Smooth muscle cell of the brain vasculature (primary cell): ENCODE data around the gene IL6.
"Not testable (repeated sequence)": the region's sequence is repeated elsewhere in the genome, so short reads cannot be mapped to it uniquely, and the experiment has no call there.

ENCODE experiments used
- DNase-seq: peaks from one replicate; pipeline ENCODE4 v3.0.0-alpha.2; 2012; ENCODE audit warnings: low read depth, low spot score

Gene IL6

DNA sequence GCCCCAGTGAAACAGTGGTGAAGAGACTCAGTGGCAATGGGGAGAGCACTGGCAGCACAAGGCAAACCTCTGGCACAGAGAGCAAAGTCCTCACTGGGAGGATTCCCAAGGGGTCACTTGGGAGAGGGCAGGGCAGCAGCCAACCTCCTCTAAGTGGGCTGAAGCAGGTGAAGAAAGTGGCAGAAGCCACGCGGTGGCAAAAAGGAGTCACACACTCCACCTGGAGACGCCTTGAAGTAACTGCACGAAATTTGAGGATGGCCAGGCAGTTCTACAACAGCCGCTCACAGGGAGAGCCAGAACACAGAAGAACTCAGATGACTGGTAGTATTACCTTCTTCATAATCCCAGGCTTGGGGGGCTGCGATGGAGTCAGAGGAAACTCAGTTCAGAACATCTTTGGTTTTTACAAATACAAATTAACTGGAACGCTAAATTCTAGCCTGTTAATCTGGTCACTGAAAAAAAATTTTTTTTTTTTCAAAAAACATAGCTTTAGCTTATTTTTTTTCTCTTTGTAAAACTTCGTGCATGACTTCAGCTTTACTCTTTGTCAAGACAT, 574 bp upstream of the IL6 start:
- no peak for DNase-seq

DNA sequence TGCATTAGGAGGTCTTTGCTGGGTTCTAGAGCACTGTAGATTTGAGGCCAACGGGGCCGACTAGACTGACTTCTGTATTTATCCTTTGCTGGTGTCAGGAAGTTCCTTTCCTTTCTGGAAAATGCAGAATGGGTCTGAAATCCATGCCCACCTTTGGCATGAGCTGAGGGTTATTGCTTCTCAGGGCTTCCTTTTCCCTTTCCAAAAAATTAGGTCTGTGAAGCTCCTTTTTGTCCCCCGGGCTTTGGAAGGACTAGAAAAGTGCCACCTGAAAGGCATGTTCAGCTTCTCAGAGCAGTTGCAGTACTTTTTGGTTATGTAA, 675 bp downstream of the IL6 start:
- no peak for DNase-seq

DNA sequence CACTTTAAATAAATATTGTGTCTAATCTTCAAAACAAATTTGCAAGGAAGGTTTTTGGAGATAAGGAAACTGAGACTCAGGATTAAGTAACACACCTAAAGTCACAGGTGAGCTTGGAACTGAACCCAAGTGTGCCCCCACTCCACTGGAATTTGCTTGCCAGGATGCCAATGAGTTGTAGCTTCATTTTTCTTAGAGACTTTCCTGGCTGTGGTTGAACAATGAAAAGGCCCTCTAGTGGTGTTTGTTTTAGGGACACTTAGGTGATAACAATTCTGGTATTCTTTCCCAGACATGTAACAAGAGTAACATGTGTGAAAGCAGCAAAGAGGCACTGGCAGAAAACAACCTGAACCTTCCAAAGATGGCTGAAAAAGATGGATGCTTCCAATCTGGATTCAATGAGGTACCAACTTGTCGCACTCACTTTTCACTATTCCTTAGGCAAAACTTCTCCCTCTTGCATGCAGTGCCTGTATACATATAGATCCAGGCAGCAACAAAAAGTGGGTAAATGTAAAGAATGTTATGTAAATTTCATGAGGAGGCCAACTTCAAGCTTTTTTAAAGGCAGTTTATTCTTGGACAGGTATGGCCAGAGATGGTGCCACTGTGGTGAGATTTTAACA, 1.5 kb downstream of the IL6 start:
- no peak for DNase-seq

DNA sequence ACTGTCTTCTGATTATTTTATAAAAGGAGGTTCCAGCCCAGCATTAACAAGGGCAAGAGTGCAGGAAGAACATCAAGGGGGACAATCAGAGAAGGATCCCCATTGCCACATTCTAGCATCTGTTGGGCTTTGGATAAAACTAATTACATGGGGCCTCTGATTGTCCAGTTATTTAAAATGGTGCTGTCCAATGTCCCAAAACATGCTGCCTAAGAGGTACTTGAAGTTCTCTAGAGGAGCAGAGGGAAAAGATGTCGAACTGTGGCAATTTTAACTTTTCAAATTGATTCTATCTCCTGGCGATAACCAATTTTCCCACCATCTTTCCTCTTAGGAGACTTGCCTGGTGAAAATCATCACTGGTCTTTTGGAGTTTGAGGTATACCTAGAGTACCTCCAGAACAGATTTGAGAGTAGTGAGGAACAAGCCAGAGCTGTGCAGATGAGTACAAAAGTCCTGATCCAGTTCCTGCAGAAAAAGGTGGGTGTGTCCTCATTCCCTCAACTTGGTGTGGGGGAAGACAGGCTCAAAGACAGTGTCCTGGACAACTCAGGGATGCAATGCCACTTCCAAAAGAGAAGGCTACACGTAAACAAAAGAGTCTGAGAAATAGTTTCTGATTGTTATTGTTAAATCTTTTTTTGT, 2.3 kb downstream of the IL6 start:
- no peak for DNase-seq

DNA sequence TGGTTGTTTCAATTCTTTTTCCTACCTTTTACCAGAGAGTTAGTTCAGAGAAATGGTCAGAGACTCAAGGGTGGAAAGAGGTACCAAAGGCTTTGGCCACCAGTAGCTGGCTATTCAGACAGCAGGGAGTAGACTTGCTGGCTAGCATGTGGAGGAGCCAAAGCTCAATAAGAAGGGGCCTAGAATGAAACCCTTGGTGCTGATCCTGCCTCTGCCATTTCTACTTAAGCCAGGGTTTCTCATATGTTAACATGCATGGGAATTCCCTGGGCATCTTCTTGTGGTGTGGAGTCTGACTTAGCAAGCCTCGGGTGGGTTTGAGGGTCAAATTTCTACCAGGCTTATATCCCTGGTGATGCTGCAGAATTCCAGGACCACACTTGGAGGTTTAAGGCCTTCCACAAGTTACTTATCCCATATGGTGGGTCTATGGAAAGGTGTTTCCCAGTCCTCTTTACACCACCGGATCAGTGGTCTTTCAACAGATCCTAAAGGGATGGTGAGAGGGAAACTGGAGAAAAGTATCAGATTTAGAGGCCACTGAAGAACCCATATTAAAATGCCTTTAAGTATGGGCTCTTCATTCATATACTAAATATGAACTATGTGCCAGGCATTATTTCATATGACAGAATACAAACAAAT, 3.2 kb downstream of the IL6 start:
- DNase-seq, result no peak

DNA sequence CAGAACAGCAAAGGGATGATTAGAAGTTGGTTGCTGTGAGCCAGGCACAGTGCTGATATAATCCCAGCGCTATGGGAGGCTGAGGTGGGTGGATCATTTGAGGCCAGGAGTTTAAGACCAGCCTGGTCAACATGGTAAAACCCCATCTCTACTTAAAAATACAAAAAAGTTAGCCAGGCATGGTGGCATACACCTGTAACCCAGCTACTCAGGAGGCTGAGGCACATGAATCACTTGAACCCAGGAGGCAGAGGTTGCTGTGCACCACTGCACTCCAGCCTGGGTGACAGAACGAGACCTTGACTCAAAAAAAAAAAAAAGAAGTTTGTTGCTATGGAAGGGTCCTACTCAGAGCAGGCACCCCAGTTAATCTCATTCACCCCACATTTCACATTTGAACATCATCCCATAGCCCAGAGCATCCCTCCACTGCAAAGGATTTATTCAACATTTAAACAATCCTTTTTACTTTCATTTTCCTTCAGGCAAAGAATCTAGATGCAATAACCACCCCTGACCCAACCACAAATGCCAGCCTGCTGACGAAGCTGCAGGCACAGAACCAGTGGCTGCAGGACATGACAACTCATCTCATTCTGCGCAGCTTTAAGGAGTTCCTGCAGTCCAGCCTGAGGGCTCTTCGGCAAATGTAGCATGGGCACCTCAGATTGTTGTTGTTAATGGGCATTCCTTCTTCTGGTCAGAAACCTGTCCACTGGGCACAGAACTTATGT, 4.1 kb downstream of the IL6 start:
- DNase-seq, result no peak

DNA sequence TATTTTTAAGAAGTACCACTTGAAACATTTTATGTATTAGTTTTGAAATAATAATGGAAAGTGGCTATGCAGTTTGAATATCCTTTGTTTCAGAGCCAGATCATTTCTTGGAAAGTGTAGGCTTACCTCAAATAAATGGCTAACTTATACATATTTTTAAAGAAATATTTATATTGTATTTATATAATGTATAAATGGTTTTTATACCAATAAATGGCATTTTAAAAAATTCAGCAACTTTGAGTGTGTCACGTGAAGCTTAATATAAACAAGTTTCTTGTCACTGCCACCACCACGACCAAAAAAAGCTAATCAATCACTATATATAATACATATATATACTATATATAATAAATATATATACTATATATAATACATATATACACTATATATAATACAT, 4.8 kb downstream of the IL6 start:
- no peak for DNase-seq

DNA sequence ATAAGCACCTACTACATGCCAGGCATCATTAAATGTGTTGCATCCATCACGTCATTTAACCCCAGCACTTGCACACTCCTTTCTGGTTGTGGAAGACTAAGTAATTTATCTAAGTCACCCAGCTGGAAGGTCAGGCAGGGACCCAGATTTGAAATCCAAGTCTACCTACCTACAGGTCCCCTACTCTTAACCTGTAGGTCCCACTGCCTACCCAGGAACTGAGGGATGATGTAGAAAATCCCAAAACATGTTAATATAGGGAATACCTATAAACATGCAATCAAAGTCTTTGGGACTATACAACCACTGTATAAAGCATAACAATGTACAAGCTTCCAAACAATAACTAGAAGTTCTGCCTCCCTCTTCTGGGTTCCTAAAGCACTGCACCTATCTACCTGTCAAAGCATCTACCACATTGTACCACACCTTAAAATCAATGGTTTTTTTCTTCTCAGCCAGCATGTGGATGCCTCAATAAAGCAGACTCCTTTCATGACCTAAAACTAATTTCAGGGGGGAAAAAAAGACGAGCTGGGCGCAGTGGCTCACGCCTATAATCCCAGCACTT, 5.6 kb downstream of the IL6 start:
- no peak for DNase-seq

DNA sequence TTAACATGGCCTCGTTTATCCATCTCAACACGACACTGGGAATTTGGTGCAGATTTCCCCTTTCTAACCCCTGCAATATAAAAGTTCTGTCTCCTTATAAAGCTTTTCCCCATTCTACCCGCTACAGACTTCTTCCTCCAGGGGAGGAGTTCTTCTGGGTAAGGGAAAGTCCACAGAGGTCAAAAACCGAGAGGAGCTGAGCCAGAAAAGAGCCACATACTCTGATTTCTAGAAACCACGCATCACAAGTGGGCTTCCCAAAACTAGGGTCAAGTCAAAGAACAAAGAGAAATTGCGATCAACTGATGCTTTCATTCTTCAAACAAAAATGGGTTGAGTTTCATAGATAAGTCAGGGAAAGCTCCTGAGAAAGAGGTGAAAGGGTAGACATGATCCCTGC, 6.8 kb downstream of the IL6 start:
- DNase-seq, result no peak

DNA sequence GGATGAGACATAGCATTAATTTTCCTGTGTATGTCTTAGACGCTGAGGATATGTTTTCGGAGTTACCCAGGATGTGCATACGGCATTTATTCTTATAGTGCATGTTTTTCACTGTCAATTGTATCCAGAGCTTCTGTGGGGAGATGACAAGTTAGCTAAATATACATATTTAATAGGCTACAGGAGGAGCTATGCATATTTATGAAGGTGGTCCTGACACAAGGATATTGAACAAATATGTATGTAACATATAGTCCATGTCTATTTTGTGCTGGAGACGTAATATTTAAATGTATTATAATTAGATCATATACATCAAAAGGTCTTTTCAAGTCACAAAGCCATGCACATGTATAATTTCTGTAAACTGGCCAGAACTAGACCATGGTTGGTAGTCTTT, 16.0 kb downstream of the IL6 start:
- DNase-seq, result no peak

DNA sequence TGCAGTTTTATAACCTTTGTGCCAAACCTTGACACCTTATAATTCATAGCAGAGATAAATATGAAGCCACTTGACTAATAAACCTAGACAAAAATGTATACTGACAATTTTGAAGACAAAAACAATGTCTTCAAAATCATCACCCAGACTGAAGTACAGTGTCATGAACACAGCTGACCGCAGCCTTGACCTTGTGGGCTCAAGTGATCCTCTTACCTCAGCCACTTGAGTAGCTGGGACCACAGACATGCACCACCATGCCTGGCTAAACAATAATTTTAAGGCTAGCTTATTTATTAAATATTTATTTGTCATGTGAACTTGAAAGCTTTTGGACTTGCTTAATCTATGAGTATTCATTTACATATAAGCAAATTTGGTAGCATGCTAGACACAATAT, 24.3 kb downstream of the IL6 start:
- DNase-seq, result no peak

DNA sequence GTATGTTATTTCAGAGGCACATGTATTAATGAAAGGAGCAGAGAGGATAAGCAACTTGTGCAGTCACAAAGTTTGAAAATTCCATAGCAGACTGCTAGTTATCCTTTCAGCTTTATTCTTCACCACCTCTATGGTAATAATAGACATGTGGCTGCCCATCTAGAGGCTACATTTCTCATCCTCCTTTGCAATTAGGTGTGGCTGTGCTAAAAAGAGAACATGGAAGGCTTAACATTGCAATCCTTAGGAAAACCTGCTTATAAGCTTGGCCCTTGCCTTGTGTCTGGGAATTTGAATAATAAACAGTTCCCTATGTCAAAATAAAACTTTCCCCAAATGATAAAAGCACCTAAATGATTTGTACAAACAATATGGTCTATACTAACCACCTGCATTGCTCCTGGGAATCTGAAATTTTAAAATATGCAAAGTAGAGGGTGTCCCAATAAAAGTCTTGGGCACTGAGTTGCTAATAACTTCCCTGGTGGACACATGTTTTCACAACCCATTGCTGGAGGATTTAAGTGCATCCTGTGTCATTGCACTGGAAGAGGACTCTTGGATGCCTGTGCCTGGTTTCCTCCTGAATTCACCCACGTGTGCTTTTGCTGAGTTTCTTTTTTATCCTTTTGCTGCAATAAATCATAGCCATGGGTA, 30.5 kb downstream of the IL6 start:
- no peak for DNase-seq

DNA sequence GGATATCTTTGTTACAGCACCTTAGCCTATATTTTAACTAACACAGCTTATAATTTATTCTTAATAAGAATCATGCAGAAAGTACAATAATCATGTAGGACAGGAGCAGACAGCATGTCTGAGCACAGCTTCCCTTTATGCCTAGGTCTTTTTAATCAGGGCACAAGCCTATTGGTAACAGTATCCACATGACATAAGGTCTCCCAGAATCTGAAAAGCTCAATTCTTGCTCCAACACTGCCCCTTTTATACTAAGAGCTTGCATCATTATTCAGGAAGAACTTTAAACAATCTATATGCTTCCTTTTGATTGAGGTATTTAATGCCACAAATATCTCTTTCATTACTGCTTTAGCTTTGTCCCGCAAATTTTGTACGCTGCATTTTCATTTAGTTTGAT, 31.6 kb downstream of the IL6 start:
- no peak for DNase-seq

DNA sequence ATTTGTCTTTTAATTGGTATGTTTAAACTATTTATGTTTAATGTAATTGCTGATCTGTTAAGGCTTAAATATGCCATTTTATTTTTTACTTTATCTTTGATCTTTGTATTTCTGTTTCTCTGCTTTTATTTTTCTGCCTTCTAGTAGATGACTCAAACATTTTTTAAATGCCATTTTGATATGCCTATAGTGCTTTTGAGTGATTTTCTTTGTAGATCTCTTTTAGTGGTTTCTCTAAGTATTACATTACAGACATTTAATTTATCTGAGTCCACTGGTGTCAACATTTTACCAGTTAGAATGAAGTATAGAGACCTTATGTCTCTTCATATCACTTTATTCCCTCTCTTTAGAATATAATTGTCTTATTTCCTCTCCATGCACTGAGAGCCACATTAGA, 32.7 kb downstream of the IL6 start:
- DNase-seq, result no peak

DNA sequence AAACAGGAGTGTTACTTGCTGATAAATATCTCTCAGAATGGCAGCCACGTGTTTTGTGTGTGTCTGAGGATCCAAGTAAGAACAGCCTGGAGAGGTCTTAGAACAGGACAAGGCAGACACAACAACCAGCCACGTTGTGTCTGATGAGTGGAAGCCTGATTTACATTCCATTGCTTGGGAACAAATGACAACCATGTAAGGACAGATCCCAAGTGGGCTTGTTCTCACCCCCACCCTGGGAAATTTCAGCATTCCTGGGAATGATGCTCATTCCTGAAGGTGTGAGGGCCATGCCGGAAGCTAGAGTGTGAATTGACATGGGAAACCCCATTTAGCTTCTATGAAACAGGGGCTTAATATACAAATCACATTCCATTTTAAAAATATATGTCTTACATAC, 35.9 kb downstream of the IL6 start:
- DNase-seq, result no peak

DNA sequence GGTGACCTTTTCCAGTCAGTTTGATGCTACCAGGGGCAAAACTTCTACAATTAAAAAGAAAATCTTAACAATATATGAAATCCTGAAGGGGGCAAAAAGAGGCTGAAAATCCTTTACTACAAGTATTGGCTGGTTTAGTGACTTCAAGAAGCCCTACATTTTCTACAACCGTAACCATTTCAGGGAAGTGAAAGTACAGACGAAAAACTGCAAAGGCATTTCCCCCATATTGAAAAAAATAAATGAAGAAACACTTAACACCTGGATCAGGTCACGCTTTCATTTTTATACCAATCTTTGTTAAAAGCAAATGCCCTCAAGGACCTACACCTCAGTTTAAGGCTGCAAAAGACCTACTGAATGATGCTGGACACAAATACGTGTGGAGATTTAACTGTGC, 38.6 kb downstream of the IL6 start:
- no peak for DNase-seq

DNA sequence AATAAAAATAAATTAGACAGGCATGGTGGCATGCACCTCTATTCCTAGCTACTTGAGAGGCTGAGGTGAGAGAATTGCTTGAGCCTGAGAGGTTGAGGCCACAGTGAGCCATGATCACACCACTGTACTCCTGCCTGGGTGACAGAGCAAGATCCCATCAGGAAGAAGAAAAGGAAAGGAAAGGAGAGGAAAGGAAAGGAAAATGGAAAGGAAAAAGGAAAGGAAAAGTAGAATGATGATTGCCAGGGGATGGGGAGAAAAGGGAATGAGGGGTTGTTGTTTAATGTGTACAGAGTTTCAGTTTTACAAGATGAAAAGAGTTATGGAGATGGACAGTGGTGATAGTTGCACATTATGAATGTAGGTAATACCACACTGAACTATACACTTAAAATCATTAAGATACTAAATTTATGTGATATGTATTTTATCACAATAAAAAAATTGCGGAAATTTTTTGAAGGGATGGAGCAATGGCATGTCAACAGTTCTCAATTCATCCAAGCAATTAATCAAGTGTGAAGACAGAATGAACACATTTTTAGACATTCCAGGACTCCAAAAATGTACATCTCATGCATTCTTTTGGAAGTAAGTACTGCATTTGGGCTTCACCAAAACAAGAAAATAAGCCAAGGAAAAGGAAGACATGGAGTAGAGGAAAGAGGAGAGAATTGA, 44.3 kb downstream of the IL6 start:
- DNase-seq, result no peak

DNA sequence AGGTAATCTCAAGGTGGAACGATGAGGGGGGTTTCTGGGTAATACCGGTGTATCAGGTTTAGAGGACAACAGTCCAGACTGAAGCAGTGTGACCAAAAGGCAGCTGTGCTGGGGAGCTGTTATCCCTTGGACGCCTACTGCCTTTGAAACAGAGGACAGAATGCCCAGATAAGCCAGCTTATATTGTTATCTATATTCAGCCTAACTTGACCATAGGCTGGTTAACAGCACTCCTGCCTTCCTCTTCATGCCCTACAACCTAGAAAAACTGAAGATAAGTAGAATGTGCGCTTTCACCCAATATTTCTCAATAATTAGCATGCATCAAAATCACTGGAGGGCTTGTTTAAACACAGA, 44.9 kb downstream of the IL6 start:
- DNase-seq, result no peak

DNA sequence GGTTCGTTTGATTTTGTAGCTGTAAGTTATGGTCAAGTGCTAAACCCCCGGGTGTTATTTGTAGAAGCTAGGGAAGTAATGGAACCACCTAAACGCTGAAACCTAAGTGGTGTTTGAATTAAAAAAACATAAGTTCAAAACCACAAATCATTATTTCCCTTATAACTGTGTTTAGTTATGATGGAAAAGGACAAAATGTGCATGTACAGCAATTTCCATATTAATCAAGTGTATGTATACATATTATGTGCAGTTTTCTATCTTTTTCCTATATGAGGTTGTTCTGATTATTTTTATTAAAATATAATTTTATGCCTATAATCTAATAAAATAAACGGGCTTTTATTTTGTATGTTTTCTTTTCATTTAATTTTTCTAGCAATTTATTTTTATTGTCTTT, 45.9 kb downstream of the IL6 start:
- no peak for DNase-seq

DNA sequence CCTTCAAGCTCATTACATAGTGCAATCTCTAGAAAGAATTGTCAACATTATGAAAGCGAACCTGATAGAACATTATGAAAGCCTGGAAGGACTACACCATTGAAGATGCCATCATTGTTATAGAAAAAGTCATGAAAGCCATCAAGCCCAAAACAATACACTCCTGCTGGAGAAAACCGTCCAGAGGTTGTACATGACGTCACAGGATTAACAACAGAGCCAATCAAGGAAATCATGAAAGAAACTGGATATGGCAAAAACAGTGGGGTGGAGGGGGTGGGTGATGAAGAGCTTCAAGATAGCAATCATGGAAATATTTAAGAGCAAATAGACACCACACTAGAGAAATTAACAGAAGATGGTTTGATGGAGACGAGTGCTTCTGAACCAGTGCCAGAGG, 50.0 kb downstream of the IL6 start:
- DNase-seq, result no peak

DNA sequence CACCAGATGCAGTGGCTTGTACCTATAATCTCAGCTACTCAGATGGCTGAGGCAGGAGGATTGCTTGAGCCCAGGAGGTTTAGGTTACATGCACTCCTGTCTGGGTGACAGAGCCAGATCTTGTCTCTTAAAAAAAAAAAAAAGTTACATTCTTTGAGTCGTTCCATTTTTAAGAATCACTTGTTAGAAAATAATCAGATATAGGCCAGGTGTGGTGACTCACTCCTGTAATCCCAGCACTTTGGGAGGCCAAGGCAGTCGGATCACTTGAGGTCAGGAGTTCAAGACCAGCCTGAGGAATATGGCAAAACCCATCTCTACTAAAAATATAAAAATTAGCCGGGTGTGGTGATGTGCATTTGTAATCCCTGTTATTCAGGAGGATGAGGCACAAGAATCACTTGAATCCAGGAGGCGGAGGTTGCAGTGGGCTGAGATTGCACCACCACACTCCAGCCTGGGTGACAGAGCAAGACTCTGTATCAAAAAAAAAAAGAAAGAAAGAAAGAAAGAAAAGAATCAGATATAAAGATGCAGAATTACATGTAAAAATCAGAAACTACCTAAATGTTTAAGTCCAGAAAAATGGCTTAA, 52.8 kb downstream of the IL6 start:
- DNase-seq, result not testable (repeated sequence)
